ENCODE measurements around the gene RNF182.
A peak's percentile ranks its signal among the peaks of the same experiment; 100 is the strongest.

The RNF182 gene

GRCh38 chr6:13908955-13909381 is 15.8 kb upstream of the RNF182 start:
- TF ChIP-seq REST (IDR thresholded peaks at IDR 0.05; ENCODE audit: low read depth) (no peak), TCF12 (IDR thresholded peaks at IDR 0.05; ENCODE audit: low read depth) (no peak), RAD21 (IDR thresholded peaks at IDR 0.05; ENCODE audit: low read depth) (peak; percentile 95), FOXM1 (IDR thresholded peaks at IDR 0.05; ENCODE audit: borderline replicate concordance, low read depth) (no peak)

- TF ChIP-seq CEBPB (IDR thresholded peaks at IDR 0.05), result no peak
- no peak for TF ChIP-seq TCF12 (IDR thresholded peaks at IDR 0.05; ENCODE audit: low read depth)
- no peak for TF ChIP-seq REST (IDR thresholded peaks at IDR 0.05; ENCODE audit: low read depth)
- no peak for TF ChIP-seq FOXM1 (IDR thresholded peaks at IDR 0.05; ENCODE audit: borderline replicate concordance, low read depth)
- TF ChIP-seq MAX (IDR thresholded peaks at IDR 0.05), result no peak
- no peak for TF ChIP-seq YY1 (IDR thresholded peaks at IDR 0.05; ENCODE audit: low read depth)
- no peak for TF ChIP-seq TAF1 (IDR thresholded peaks at IDR 0.05; ENCODE audit: low read depth)
- TF ChIP-seq CREB1 (IDR thresholded peaks at IDR 0.05; ENCODE audit: low read depth), result no peak
- TF ChIP-seq EGR1 (IDR thresholded peaks at IDR 0.05), result no peak
- TF ChIP-seq NFIC (IDR thresholded peaks at IDR 0.05), result no peak
- no peak for TF ChIP-seq USF1 (IDR thresholded peaks at IDR 0.05)
- TF ChIP-seq EP300 (IDR thresholded peaks at IDR 0.05; ENCODE audit: borderline replicate concordance), result no peak
- TF ChIP-seq TEAD4 (IDR thresholded peaks at IDR 0.05), result no peak
- no peak for TF ChIP-seq RAD21 (IDR thresholded peaks at IDR 0.05; ENCODE audit: low read depth)
- no peak for TF ChIP-seq ZBTB7A (IDR thresholded peaks at IDR 0.05; ENCODE audit: low read depth)
Measured at GRCh38 chr6:13910443-13910842, 14.3 kb upstream of the RNF182 start.

GRCh38 chr6:13911337-13911736 is 13.4 kb upstream of the RNF182 start:
- TF ChIP-seq TAF1 (IDR thresholded peaks at IDR 0.05; ENCODE audit: low read depth) (no peak), TCF12 (IDR thresholded peaks at IDR 0.05; ENCODE audit: low read depth) (no peak), REST (IDR thresholded peaks at IDR 0.05; ENCODE audit: low read depth) (no peak), ZBTB7A (IDR thresholded peaks at IDR 0.05; ENCODE audit: low read depth) (no peak), CEBPB (IDR thresholded peaks at IDR 0.05) (no peak), RAD21 (IDR thresholded peaks at IDR 0.05; ENCODE audit: low read depth) (no peak), FOXM1 (IDR thresholded peaks at IDR 0.05; ENCODE audit: borderline replicate concordance, low read depth) (no peak), CREB1 (IDR thresholded peaks at IDR 0.05; ENCODE audit: low read depth) (no peak), NFIC (IDR thresholded peaks at IDR 0.05) (no peak), MAX (IDR thresholded peaks at IDR 0.05) (no peak), EP300 (IDR thresholded peaks at IDR 0.05; ENCODE audit: borderline replicate concordance) (no peak), TEAD4 (IDR thresholded peaks at IDR 0.05) (no peak)

GRCh38 chr6:13913226-13914001 is 11.3 kb upstream of the RNF182 start:
- TF ChIP-seq TAF1 (IDR thresholded peaks at IDR 0.05; ENCODE audit: low read depth) (no peak), USF1 (IDR thresholded peaks at IDR 0.05) (peak; percentile 36)

GRCh38 chr6:13914351-13914750 is 10.4 kb upstream of the RNF182 start:
- TF ChIP-seq ZBTB7A (IDR thresholded peaks at IDR 0.05; ENCODE audit: low read depth), result no peak
- TF ChIP-seq FOXM1 (IDR thresholded peaks at IDR 0.05; ENCODE audit: borderline replicate concordance, low read depth), result no peak
- no peak for TF ChIP-seq TAF1 (IDR thresholded peaks at IDR 0.05; ENCODE audit: low read depth)
- no peak for TF ChIP-seq EGR1 (IDR thresholded peaks at IDR 0.05)
- TF ChIP-seq CREB1 (IDR thresholded peaks at IDR 0.05; ENCODE audit: low read depth), result no peak
- no peak for TF ChIP-seq YY1 (IDR thresholded peaks at IDR 0.05; ENCODE audit: low read depth)
- TF ChIP-seq RAD21 (IDR thresholded peaks at IDR 0.05; ENCODE audit: low read depth), result no peak
- TF ChIP-seq TCF12 (IDR thresholded peaks at IDR 0.05; ENCODE audit: low read depth), result no peak
- no peak for TF ChIP-seq MAX (IDR thresholded peaks at IDR 0.05)
- no peak for TF ChIP-seq NFIC (IDR thresholded peaks at IDR 0.05)
- no peak for TF ChIP-seq USF1 (IDR thresholded peaks at IDR 0.05)
- no peak for TF ChIP-seq REST (IDR thresholded peaks at IDR 0.05; ENCODE audit: low read depth)
- TF ChIP-seq TEAD4 (IDR thresholded peaks at IDR 0.05), result no peak
- TF ChIP-seq CEBPB (IDR thresholded peaks at IDR 0.05), result no peak
- no peak for TF ChIP-seq EP300 (IDR thresholded peaks at IDR 0.05; ENCODE audit: borderline replicate concordance)
